Bronchial smooth muscle cell (primary cell): Measurements from ENCODE around the gene WDR20. TPM values are rescaled to one million over a fixed set of nuclear protein-coding genes. Genes with fewer than 3 reads are reported as not detected.

Experiments used
- total RNA-seq: library from RNA; depleted of rRNA; stranded (reverse); fragments of >200 nt; gene quantifications from 2 replicates; pipeline ENCODE4 v1.2.1, GENCODE V29; 2014

Gene WDR20, protein sequence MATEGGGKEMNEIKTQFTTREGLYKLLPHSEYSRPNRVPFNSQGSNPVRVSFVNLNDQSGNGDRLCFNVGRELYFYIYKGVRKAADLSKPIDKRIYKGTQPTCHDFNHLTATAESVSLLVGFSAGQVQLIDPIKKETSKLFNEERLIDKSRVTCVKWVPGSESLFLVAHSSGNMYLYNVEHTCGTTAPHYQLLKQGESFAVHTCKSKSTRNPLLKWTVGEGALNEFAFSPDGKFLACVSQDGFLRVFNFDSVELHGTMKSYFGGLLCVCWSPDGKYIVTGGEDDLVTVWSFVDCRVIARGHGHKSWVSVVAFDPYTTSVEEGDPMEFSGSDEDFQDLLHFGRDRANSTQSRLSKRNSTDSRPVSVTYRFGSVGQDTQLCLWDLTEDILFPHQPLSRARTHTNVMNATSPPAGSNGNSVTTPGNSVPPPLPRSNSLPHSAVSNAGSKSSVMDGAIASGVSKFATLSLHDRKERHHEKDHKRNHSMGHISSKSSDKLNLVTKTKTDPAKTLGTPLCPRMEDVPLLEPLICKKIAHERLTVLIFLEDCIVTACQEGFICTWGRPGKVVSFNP
- total RNA-seq = 14.0 and 16.4 TPM in 2 replicates

DNA sequence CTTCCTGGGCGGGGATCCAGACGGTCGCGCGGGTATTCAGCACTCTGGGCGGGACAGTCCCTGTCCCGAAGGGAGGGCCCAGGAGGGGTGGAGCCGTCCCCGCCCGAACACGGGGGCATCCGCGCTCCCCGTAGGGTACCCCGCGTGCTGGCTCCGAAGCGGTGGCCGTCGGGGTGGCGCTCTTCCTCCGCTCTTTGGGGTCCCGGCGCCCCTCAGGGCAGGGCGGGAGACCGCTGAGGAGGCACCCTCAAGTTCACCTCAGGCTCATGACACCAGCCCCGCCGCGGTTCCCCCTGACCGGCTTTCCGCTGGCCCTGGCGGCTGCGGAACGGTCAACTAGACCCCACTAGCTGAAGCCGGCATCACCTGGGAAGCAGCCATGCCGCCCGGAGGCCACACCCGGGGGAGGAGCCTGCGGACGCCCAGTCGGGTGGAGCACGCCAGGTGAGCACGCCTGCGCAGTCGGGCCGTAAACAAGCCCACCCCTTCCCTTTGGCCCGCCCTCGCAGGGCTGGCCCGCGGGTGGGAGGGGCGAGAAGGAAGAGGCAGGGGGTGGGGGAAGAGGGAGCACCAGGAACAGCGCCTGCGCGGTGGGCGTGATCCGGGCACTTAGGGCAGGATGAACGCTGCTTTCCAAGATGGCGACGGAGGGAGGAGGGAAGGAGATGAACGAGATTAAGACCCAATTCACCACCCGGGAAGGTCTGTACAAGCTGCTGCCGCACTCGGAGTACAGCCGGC lies at the start of gene WDR20:
Gene WDR20, plus strand, starts transcription at position 612 of the 741 bp plus-strand sequence. Its CDS starts 27 bp downstream, at position 639.

Other genes with a start within 250 kb of the WDR20 start
- gene DYNC1H1, start 175.3 kb upstream of the WDR20 start, total RNA-seq = 258 and 542 TPM in 2 replicates
- 200 and 226 TPM in 2 replicates for gene HSP90AA1, start 52.9 kb upstream of the WDR20 start, total RNA-seq
- gene MOK, start 165.3 kb downstream of the WDR20 start, total RNA-seq = 4.6 and 6.6 TPM in 2 replicates
- 5.6 and 9.0 TPM in 2 replicates for gene ZNF839, start 179.8 kb downstream of the WDR20 start, total RNA-seq
- gene CINP, start 223.0 kb downstream of the WDR20 start, total RNA-seq = 42.2 and 45.4 TPM in 2 replicates
- gene TECPR2, start 223.0 kb downstream of the WDR20 start, total RNA-seq = 10.1 and 10.2 TPM in 2 replicates